Posterior cingulate gyrus (tissue), 11 donors: ENCODE results near the gene SERPINB8.
"Not testable (repeated sequence)": the region's sequence is repeated elsewhere in the genome, so short reads cannot be mapped to it uniquely, and the experiment has no call there.

ENCODE experiments used
- DNase-seq, 10 donors: peaks; one replicate each; pipeline versions ENCODE4 v3.0.0 to v3.0.0-alpha.2; 2020 to 2021; ENCODE audit warnings: mixed read lengths in 3 of 10
- intact Hi-C: fragments of 100-400 bp; cut with DNase I; formaldehyde crosslinking; loops from one replicate; pipeline ENCODE4 v1.15.1; 2023

Gene SERPINB8, protein sequence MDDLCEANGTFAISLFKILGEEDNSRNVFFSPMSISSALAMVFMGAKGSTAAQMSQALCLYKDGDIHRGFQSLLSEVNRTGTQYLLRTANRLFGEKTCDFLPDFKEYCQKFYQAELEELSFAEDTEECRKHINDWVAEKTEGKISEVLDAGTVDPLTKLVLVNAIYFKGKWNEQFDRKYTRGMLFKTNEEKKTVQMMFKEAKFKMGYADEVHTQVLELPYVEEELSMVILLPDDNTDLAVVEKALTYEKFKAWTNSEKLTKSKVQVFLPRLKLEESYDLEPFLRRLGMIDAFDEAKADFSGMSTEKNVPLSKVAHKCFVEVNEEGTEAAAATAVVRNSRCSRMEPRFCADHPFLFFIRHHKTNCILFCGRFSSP

DNA sequence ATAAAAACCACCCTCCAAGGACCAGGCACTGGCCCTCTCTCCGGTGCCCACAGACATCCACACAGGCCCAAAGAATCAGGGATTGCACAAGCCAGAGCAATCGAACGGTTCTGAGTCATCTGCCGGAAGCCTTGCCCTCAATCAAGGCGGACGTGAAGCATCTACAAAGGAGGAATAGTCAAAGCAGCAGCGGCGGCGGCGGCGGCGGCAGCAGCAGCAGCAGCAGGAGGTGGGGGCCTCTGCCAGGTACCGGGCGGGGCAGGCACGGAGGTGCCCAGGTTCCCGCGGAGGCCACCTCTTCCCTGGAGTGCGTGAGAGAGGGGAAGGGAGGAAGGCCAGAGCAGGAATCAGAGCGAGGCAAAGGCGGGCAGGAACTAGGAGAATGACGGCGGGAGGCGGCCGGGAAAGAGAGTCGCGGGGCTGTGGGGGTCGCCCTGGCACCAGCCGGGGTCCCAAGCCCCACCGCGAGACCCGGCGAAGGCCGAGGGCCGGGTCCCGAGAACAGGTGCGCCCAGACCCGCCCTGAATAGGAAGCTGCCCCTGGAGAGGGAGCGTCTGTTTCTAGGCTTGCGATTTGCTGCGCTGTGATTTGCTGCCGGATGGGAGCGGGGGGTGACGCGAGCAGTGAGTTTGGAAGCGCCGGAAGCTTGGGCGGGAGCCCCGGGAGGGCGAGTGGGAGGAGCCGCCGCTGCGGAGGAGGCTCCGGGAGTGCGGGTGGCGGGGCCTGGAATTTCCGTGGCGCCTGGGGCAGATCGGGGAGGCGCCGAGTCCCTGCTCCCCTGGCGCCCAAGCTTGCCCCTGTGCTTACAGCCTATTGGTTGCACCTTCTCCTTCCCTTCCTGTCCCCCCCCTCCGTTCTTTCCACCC lies at the start of gene SERPINB8:
Gene SERPINB8, plus strand, starts transcription at position 140 of the 867 bp plus-strand sequence. CDS start 8,228 bp downstream, outside the sequence.
- intact Hi-C loops, result no loop called here
- DNase-seq, result peak; percentile 85 to 99 (median 96)

- intact Hi-C loops, result no loop called here
- DNase-seq, result no peak
Measured at GRCh38 chr18:63922049-63922448, 47.8 kb upstream of the SERPINB8 start.

GRCh38 chr18:63924551-63924950 lies 45.3 kb upstream of the SERPINB8 start:
- intact Hi-C loops, result no loop called here
- no peak for DNase-seq

DNA sequence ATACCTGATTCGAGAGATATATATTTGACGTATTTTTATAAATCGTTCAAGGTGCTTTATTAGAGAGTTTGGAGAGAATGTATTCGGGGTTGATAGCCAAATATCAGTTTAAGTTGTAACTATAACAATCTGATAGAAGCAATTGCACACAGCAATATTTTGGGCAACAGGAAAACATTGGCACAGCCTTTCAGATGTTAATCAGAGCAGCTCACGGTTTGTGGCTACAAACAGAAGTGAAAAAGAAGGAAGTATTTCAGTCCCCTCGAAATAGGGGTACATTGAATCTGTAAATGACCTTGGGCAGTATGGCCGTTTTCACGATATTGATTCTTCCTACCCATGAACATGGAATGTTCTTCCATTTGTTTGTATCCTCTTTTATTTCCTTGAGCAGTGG lies 41.5 kb upstream of the SERPINB8 start:
- intact Hi-C loops, result no loop called here
- no peak for DNase-seq

GRCh38 chr18:63929369-63929768 lies 40.5 kb upstream of the SERPINB8 start:
- intact Hi-C loops, DNase-seq: not testable (repeated sequence)

DNA sequence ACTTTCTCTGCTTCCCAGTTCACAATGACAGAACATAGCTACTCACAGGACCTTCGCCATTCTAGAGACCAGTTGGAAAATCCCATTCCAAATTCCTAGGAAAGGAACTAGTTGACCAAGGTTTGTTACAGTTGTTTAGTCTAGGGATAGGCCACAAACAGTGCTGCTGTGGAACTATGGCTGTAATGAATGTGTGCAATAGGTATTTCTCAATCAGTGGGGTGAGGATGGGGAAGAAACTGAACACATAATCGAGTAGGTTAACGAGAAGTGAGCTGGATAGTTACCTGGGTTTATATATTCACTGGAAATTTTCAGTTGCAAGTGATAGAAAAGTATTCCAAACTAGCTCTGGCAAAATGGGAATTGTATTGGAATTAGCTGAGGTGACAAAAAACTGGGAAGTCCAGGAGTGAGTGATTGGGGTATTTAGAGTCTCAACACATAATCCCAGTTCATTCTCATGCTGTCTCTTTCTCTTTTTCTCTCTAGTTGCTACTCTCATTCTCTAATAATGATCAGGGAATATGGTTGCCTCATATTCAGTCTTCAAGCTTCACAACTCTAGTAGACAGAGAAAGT lies 39.0 kb upstream of the SERPINB8 start:
- intact Hi-C loops, result no loop called here
- no peak for DNase-seq

DNA sequence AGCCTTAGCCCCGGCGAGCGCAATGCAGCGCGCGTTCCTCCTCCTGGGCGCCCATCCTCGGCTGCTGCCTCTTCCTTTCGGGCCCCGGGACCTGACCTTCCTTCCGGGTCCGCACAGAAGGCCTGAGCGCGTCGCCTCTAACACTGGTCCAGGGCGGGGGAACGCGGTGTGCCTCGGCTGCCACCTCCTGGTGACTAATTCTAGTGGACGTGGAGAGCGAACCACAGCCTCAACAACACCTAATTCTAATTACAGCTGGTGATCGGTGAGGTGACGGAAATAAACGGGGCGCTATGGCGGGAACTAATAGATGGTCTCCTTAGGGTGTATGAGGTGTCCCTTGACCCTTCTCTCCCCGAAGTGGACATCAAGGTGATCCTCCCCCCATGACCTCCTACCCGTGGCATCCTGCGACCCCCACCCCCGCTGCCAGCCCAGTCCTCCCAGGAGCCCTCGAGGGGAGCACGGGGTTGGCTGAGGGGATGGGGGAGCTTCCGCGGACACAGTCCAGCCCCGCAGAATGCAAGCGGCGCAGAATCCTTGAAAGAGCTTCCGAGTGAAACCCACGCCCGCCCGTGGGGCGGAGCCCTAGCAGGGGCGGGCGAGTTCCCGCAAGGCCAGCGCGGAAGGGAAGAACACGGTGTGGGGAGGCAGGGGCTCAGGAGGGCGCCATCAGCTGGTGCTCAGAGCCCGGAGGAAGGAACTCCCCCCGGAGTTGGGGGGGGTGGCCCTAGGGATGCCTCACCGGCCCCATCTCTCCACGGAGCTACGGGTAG lies 33.5 kb upstream of the SERPINB8 start:
- DNase-seq, result peak; percentile 36 to 95 (median 76)
- intact Hi-C loops, result loop anchor here (5.0 kb wide), 2 partner anchors 109 to 419 kb away; no protein-coding TSS in a partner anchor

- intact Hi-C loops, result loop anchor here (5.0 kb wide), 2 partner anchors 110 to 420 kb away; no protein-coding TSS in a partner anchor
- peak in 1 of 10 donors; percentile 54 for DNase-seq
Measured at GRCh38 chr18:63936932-63937393, 32.9 kb upstream of the SERPINB8 start.

DNA sequence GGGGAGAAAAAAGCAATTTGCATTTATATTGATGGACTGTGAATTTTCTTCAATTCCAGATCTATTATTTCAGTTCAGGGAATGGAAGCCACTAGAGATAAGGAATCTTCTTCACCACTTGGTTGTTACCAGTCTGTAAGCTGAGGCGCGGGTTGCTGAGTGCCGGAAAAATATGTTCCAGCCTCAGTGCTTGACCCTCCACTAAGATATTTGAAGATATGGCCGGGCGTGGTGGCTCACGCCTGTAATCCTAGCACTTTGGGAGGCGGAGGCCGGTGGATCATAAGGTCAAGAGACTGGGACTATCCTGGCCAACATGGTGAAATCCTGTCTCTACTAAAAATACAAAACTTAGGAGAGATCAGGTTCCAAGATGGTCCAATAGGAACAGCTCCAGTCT lies 29.9 kb upstream of the SERPINB8 start:
- intact Hi-C loops, result no loop called here
- peak in 2 of 10 donors; percentile 61 to 74 for DNase-seq

DNA sequence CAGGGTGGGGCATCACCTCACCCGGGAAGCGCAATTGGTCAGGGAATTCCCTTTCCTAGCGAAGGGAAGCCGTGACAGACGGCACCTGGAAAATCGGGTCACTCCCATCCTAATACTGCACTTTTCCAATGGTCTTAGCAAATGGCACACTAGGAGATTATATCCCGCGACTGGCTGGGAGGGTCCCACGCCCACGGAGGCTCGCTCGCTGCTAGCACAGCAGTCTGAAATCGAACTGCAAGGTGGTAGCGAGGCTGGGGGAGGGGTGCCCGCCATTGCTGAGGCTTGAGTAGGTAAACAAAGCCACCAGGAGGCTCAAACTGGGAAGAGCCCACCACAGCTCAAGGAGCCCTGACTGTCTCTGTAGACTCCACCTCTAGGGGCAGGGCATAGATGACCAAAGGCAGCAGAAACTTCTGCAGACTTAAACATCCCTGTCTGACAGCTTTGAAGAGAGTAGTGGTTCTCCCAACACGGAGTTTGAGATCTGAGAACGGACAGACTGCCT lies 29.3 kb upstream of the SERPINB8 start:
- intact Hi-C loops, result not testable (repeated sequence)
- DNase-seq, result peak in 1 of 10 donors; percentile 58

- intact Hi-C loops, result no loop called here
- DNase-seq, result no peak
Measured at GRCh38 chr18:63947051-63947790, 22.7 kb upstream of the SERPINB8 start.

DNA sequence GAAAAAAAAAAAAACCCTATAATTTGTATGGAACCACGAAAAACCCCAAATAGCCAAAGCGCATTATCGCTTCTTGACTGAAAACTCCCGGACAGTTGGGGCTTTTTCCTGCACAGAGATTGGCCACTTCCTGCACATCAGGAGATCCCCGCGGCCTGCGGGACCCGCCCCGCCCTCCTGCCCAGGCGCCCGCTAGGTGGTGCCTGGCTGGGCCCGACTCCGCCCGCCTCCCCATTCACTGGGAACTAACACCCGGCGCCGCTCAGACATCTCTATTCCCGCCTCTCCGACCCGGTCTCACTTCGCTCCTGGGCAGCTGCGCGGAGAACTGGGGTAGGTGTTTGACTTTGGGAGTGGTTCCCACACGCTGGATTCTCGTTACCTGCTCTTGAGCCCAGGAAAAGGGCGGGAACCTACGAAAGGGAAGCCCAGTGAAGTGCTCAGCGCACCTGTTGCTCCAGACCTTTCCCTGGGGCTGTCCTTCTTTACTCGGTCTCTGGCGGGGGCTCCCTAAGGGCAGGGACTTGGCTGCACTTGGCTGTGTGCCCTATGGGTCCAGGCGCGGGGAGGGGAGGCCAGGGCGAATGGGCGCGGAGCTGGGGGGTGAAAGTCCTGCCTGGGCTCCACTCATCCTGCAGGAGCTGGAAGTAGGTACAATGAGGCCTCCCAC lies 20.7 kb upstream of the SERPINB8 start, which contains the start of gene HMSD:
Gene HMSD, plus strand, starts transcription at position 234 of the 670 bp plus-strand sequence. CDS start 4,155 bp downstream, outside the sequence.
- peak in 9 of 10 donors; percentile 33 to 94 (median 63) for DNase-seq
- intact Hi-C loops, result no loop called here

GRCh38 chr18:63951302-63951705 lies 18.6 kb upstream of the SERPINB8 start:
- intact Hi-C loops, result no loop called here
- no peak for DNase-seq

GRCh38 chr18:63953811-63954210 lies 16.1 kb upstream of the SERPINB8 start:
- intact Hi-C loops, result no loop called here
- DNase-seq, result no peak

- DNase-seq, result no peak
- intact Hi-C loops, result no loop called here
Measured at GRCh38 chr18:63956755-63957154, 13.1 kb upstream of the SERPINB8 start.

DNA sequence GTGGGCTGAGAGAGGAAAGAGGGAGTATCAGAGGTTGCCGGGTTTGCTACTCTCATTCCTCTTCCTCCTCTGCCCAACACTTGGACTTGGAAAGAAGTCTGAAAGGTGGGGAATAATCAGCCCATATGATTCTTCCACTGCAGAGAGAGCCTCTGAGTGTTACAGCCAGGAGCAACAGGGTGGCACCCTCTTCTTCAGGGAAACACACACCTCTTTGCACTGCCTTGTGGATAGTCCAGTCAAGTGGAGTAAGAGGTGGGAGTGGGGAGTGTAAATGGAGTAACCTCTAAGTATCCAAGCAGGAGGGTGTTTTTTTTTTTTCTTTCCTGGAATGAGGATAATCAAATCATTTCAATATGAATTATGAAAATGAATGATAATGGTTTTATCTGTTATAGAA lies 9.0 kb upstream of the SERPINB8 start:
- intact Hi-C loops, result no loop called here

GRCh38 chr18:63961435-63961980 lies 8.4 kb upstream of the SERPINB8 start:
- intact Hi-C loops, result no loop called here
- DNase-seq, result peak in 1 of 10 donors; percentile 29

More for the DNA sequence above, 9.0 kb upstream of the SERPINB8 start:
- DNase-seq, result no peak

GRCh38 chr18:63962137-63962536 lies 7.7 kb upstream of the SERPINB8 start:
- intact Hi-C loops, result no loop called here
- DNase-seq, result no peak
